Left lung (tissue), 10 donors: ENCODE measurements around the gene DTD2. TPM values are rescaled to one million over a fixed set of nuclear protein-coding genes. Genes with fewer than 3 reads are reported as not detected.
A peak's percentile ranks its signal among the peaks of the same experiment; 100 is the strongest.

Experiments
- ATAC-seq: fragments of 200-7000 bp; cut with Tn5 transposase; one replicate; pipeline ENCODE4 v1.9.1; 2020; ENCODE audit warnings: moderate library complexity
- DNase-seq, 4 donors: peaks; one replicate each; pipeline ENCODE4 v3.0.0-alpha.2; 2013 to 2020
- H3K27ac ChIP-seq, 2 donors: fragments of 200-600 bp; sonication (generic) in 1 of 2; one replicate each; pipeline versions ENCODE4 v1.5.0 to v1.8.0; 2020 to 2021
- H3K27me3 ChIP-seq, 2 donors: fragments of 200-600 bp; sonication (generic) in 1 of 2; one replicate each; pipeline versions ENCODE4 v1.5.0 to v1.8.0; 2020 to 2021
- H3K36me3 ChIP-seq, 2 donors: fragments of 200-600 bp; sonication (generic) in 1 of 2; one replicate each; pipeline versions ENCODE4 v1.5.0 to v1.8.0; 2020 to 2021
- H3K4me1 ChIP-seq, 2 donors: fragments of 200-600 bp; one replicate each; pipeline ENCODE4 v1.8.0; 2021
- H3K4me3 ChIP-seq, 2 donors: fragments of 200-600 bp; sonication (generic) in 1 of 2; one replicate each; pipeline versions ENCODE4 v1.5.0 to v1.8.0; 2020 to 2021; ENCODE audit warnings: mild to moderate bottlenecking in 1 of 2
- H3K9me3 ChIP-seq, 2 donors: fragments of 200-600 bp; sonication (generic) in 1 of 2; one replicate each; pipeline versions ENCODE4 v1.5.0 to v1.8.0; 2020 to 2021
- intact Hi-C, 2 donors: fragments of 100-400 bp; cut with DNase I; formaldehyde crosslinking; loops; one replicate each; pipeline versions ENCODE4 v1.11.2 to v1.14.2; 2022
- polyA plus RNA-seq, 6 donors: library from polyadenylated mRNA; unstranded; fragments of 120-200 nt; gene quantifications; one replicate each; pipeline ENCODE4 v1.2.1, GENCODE V29; 2013; ENCODE audit not compliant: insufficient read length in 6 of 6
- total RNA-seq, 2 donors: library from RNA; stranded (reverse); fragmentation: NEBNext Ultra II Directional; extraction: Animal tissue kit (Norgen Biotek cat#: 25700); gene quantifications; one replicate each; pipeline ENCODE4 v1.2.1, GENCODE V29; 2021
- TF ChIP-seq, protein P1 (sequence below), 2 donors: fragments of 200-600 bp; sonication (generic) in 1 of 2; IDR thresholded peaks; one replicate each; pipeline versions ENCODE4 v1.5.0 to v1.8.0; 2021; ENCODE audit warnings: antibody characterized with exemption in 2 of 2
- donor health status: DM: no; HTN: yes; CAD: no.
- donor health status: DM: no; HTN: no; CAD: no.

The DTD2 gene
- total and polyA plus RNA-seq, 8 donors, result 19.3 to 24.6 (median 21.5) TPM

GRCh38 chr14:31435276-31435675, 22.0 kb downstream of the DTD2 start:
- TF ChIP-seq, protein P1, sequence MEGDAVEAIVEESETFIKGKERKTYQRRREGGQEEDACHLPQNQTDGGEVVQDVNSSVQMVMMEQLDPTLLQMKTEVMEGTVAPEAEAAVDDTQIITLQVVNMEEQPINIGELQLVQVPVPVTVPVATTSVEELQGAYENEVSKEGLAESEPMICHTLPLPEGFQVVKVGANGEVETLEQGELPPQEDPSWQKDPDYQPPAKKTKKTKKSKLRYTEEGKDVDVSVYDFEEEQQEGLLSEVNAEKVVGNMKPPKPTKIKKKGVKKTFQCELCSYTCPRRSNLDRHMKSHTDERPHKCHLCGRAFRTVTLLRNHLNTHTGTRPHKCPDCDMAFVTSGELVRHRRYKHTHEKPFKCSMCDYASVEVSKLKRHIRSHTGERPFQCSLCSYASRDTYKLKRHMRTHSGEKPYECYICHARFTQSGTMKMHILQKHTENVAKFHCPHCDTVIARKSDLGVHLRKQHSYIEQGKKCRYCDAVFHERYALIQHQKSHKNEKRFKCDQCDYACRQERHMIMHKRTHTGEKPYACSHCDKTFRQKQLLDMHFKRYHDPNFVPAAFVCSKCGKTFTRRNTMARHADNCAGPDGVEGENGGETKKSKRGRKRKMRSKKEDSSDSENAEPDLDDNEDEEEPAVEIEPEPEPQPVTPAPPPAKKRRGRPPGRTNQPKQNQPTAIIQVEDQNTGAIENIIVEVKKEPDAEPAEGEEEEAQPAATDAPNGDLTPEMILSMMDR (IDR thresholded peaks at IDR 0.05), result no peak
- Histone ChIP-seq H3K4me3 (no peak overlapping the region), H3K9me3 (no peaks in the 10 kb centered on the region), H3K27me3 (no peaks in the 10 kb centered on the region), H3K36me3 (no peaks in the 10 kb centered on the region), H3K4me1 (no peaks in the 10 kb centered on the region), H3K27ac (peak overlapping the region in 1 of 2 donors; percentile 26)
- intact Hi-C loops, result no loop called here
- ATAC-seq (peak; percentile 49), DNase-seq (no peak)

GRCh38 chr14:31430634-31431264, 26.6 kb downstream of the DTD2 start:
- Histone ChIP-seq H3K27ac (no peak overlapping the region), H3K36me3 (no peaks in the 10 kb centered on the region), H3K4me1 (no peaks in the 10 kb centered on the region), H3K9me3 (no peaks in the 10 kb centered on the region), H3K4me3 (no peak overlapping the region), H3K27me3 (no peaks in the 10 kb centered on the region)
- no peak for DNase-seq
- intact Hi-C loops, result no loop called here
- ATAC-seq, result no peak
- TF ChIP-seq, protein P1 (IDR thresholded peaks at IDR 0.05), result no peak

DNA sequence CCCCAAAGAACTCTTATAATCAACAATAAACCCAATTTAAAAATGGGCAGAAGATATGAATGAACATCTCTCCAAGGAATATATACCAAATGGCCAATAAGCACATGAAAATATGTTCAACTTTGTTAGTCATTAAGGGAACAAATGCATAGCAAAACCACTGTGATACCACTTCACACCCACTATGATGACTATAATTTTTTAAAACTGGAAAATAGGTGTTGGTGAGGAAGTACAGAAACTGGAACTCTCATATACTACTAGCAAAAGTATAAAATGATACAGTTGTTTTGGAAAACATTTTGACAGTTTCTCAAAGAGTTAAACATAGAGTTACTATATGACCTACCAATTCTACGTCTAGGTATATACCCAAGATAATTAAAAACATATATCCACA, 27.5 kb downstream of the DTD2 start:
- ATAC-seq (no peak), DNase-seq (no peak)
- Histone ChIP-seq H3K27ac (no peak overlapping the region), H3K27me3 (no peaks in the 10 kb centered on the region), H3K36me3 (no peaks in the 10 kb centered on the region), H3K4me1 (no peaks in the 10 kb centered on the region), H3K4me3 (no peak overlapping the region), H3K9me3 (no peaks in the 10 kb centered on the region)
- intact Hi-C loops, result no loop called here
- TF ChIP-seq, protein P1 (IDR thresholded peaks at IDR 0.05), result no peak

GRCh38 chr14:31428011-31428410, 29.3 kb downstream of the DTD2 start:
- no peak for ATAC-seq

DNA sequence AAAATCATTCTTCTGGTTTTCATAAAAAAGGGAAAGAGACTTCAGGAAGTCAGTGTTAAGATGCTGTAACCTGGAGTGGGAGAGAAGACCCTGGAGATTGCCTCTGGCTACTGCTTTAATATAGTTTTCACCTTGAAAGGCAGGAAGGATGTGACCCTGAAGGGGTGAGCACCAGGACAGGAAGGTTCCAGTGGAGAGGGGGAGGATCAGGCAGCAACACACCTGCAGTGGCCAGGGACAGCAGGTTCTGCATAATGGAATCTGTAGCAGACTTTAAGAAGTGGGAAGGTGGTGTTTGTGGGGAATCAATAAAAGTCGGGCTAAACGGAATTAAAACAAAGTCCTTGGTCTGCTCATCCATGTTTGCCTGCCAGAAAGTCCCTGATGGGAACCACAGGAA, 30.6 kb downstream of the DTD2 start:
- DNase-seq, result no peak
- Histone ChIP-seq H3K36me3 (no peaks in the 10 kb centered on the region), H3K4me1 (no peaks in the 10 kb centered on the region)

More at GRCh38 chr14:31428011-31428410, 29.3 kb downstream of the DTD2 start:
- Histone ChIP-seq H3K27me3 (no peaks in the 10 kb centered on the region), H3K9me3 (no peaks in the 10 kb centered on the region), H3K36me3 (no peaks in the 10 kb centered on the region), H3K4me1 (no peaks in the 10 kb centered on the region), H3K27ac (no peak overlapping the region), H3K4me3 (no peak overlapping the region)
- no peak for DNase-seq
- TF ChIP-seq, protein P1 (IDR thresholded peaks at IDR 0.05), result no peak
- intact Hi-C loops, result no loop called here

More for the DNA sequence above, 30.6 kb downstream of the DTD2 start:
- TF ChIP-seq, protein P1 (IDR thresholded peaks at IDR 0.05), result no peak
- H3K27me3 ChIP-seq, result no peaks in the 10 kb centered on the region
- H3K4me3 ChIP-seq, result no peak overlapping the region
- ATAC-seq, result no peak
- H3K27ac ChIP-seq, result no peak overlapping the region
- H3K9me3 ChIP-seq, result no peaks in the 10 kb centered on the region
- intact Hi-C loops, result no loop called here
